GM10847 (cell line): ENCODE data around the gene SPAG4.

Experiments
- POLR2A ChIP-seq: IDR thresholded peaks from 2 replicates; pipeline ENCODE4 v1.6.1; 2011; ENCODE audit not compliant: insufficient read length; ENCODE audit errors: extremely low read depth

The SPAG4 gene

GRCh38 chr20:35592339-35592974, 23.2 kb upstream of the SPAG4 start:
- no peak for TF ChIP-seq POLR2A

- TF ChIP-seq POLR2A: no peak
Observed at GRCh38 chr20:35595456-35595855, 20.2 kb upstream of the SPAG4 start.

GRCh38 chr20:35595901-35596300, 19.7 kb upstream of the SPAG4 start:
- no peak for TF ChIP-seq POLR2A

- TF ChIP-seq POLR2A: no peak
Observed at GRCh38 chr20:35597186-35597585, 18.4 kb upstream of the SPAG4 start.

- TF ChIP-seq POLR2A: no peak
Observed at GRCh38 chr20:35598476-35598875, 17.2 kb upstream of the SPAG4 start.

GRCh38 chr20:35598899-35599775, 16.5 kb upstream of the SPAG4 start:
- TF ChIP-seq POLR2A: no peak

- TF ChIP-seq POLR2A: no peak
Observed at GRCh38 chr20:35599776-35600120, 15.9 kb upstream of the SPAG4 start.

- TF ChIP-seq POLR2A: no peak
Observed at GRCh38 chr20:35600176-35600992, 15.2 kb upstream of the SPAG4 start.

- no peak for TF ChIP-seq POLR2A
Observed at GRCh38 chr20:35600993-35601973, 14.3 kb upstream of the SPAG4 start.

GRCh38 chr20:35601990-35602389, 13.6 kb upstream of the SPAG4 start:
- TF ChIP-seq POLR2A: no peak

GRCh38 chr20:35602851-35603495, 12.7 kb upstream of the SPAG4 start:
- no peak for TF ChIP-seq POLR2A

GRCh38 chr20:35603695-35604448, 11.8 kb upstream of the SPAG4 start:
- TF ChIP-seq POLR2A: no peak

GRCh38 chr20:35604449-35604747, 11.2 kb upstream of the SPAG4 start:
- no peak for TF ChIP-seq POLR2A

- no peak for TF ChIP-seq POLR2A
Observed at GRCh38 chr20:35606127-35606526, 9.5 kb upstream of the SPAG4 start.
